ENCODE results near the gene CELA3B.
"Not testable (repeated sequence)": the region's sequence is repeated elsewhere in the genome, so short reads cannot be mapped to it uniquely, and the experiment has no call there.

The CELA3B gene

GRCh38 chr1:21938732-21939538 lies 37.9 kb upstream of the CELA3B start:
- H3K4me3 ChIP-seq (ENCODE audit: low read depth, low read length), result no peak overlapping the region
- DNase-seq (ENCODE audit: low read depth), result no peak
- no peak for TF ChIP-seq CTCF (IDR thresholded peaks at IDR 0.05; ENCODE audit: insufficient read depth, low read depth, low read length, missing control alignments)

GRCh38 chr1:21939650-21940374 lies 37.0 kb upstream of the CELA3B start:
- peak; percentile 29 for DNase-seq (ENCODE audit: low read depth)
- no peak overlapping the region for H3K4me3 ChIP-seq (ENCODE audit: low read depth, low read length)
- TF ChIP-seq CTCF (IDR thresholded peaks at IDR 0.05; ENCODE audit: insufficient read depth, low read depth, low read length, missing control alignments), result no peak

- H3K4me3 ChIP-seq (ENCODE audit: low read depth, low read length), result no peak overlapping the region
- no peak for DNase-seq (ENCODE audit: low read depth)
- TF ChIP-seq CTCF (IDR thresholded peaks at IDR 0.05; ENCODE audit: insufficient read depth, low read depth, low read length, missing control alignments), result no peak
These were observed 36.3 kb upstream of the CELA3B start for GRCh38 chr1:21940492-21940891.

GRCh38 chr1:21941370-21941769 lies 35.5 kb upstream of the CELA3B start:
- DNase-seq (ENCODE audit: low read depth), result no peak
- TF ChIP-seq CTCF (IDR thresholded peaks at IDR 0.05; ENCODE audit: insufficient read depth, low read depth, low read length, missing control alignments), result no peak
- no peak overlapping the region for H3K4me3 ChIP-seq (ENCODE audit: low read depth, low read length)

- no peak for TF ChIP-seq CTCF (IDR thresholded peaks at IDR 0.05; ENCODE audit: insufficient read depth, low read depth, low read length, missing control alignments)
- no peak overlapping the region for H3K4me3 ChIP-seq (ENCODE audit: low read depth, low read length)
- DNase-seq (ENCODE audit: low read depth), result no peak
These were observed 34.4 kb upstream of the CELA3B start for GRCh38 chr1:21942464-21942863.

- DNase-seq (ENCODE audit: low read depth); H3K4me3 ChIP-seq (ENCODE audit: low read depth, low read length): not testable (repeated sequence)
These were observed 33.7 kb upstream of the CELA3B start for GRCh38 chr1:21942959-21943640.

- no peak overlapping the region for H3K4me3 ChIP-seq (ENCODE audit: low read depth, low read length)
- DNase-seq (ENCODE audit: low read depth), result no peak
- no peak for TF ChIP-seq CTCF (IDR thresholded peaks at IDR 0.05; ENCODE audit: insufficient read depth, low read depth, low read length, missing control alignments)
These were observed 32.1 kb upstream of the CELA3B start for GRCh38 chr1:21944733-21945073.

Data from GM12865 (cell line).